Activated naive CD8-positive, alpha-beta T cell treated with anti-CD3 and anti-CD28 coated beads, Interleukin-2, amount 50 U/mL, for 16 hours (primary cell): Measurements from ENCODE around the gene MORN1.

Source experiments
- DNase-seq: peaks from one replicate; pipeline ENCODE4 v3.0.0-alpha.2; 2020; ENCODE audit warnings: low read depth, low spot score

MORN1 gene

DNA sequence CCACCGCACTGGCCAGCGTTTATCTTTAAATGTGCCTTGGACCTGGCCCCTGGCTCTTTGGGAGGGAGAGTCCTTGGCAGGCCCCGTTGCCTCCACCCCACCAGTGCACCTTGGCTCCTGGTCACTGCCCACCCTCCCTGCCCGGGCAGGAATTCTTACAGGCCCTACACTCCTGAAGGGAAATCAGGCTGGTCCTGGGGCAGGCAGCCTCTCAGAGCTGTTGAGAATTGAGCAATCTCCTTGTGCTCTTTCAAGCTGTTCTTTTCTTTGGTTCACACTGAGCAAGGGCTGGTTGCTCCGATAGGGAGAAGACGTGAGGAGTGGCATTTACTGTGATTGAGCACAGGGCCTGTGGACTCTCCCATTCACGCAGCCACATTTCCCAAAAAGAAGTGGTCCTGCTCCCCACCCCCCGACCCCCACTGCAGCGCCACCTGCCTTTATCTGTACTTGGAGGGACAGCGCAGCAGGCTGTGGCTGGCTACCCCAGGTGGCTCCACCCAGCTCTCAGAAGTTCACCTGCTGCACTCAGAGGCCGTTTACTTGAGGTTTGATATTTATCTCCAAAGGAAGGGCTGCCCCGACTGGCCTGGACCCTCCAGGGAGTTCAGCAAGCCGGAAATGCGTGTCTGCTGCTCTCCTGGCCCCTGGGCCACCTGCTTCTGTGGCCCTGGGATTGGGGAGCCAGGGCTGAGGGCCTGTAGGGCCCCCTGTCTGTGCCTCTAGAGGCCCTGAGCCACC, 115.4 kb downstream of the MORN1 start:
- no peak for DNase-seq

- DNase-seq, result no peak
These were observed 116.4 kb downstream of the MORN1 start for GRCh38 chr1:2274929-2275475.

DNA sequence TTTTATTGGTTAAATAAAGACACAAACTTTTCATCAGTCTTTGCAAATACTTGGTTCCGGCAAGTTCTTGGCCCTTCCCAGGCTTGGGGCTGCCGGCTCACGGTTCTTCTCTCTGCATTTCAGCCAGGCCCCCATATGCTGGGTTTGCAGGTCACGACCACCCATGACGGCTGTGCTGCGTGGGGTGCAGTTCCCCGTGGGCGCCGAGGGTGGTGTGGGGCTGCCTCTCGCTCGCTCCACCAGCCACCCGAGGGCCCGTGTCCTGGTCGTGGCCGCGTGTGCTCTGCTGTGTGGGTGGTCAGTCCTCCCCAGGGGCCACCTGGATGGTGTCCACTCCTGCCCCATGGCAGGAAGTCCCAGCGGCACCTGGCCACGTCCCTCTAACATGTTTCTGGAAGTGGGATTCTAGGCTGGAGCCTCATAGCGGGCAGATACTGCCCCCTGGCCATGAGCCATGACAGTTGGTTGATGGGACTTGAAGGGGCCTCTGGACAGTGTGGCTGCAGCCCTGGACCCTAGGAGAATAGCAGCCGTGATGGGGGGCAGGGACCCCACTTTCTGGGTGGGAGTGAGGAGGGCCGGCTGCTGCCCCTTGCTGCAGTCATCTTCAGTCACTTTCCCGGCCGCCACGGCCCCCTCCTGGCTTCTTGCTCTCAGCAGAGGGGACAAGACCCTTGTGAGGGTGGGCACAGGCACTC, 117.0 kb downstream of the MORN1 start:
- no peak for DNase-seq

- DNase-seq, result no peak
These were observed 117.8 kb downstream of the MORN1 start for GRCh38 chr1:2273401-2274090.

GRCh38 chr1:2272686-2273400, 118.5 kb downstream of the MORN1 start:
- no peak for DNase-seq

GRCh38 chr1:2271841-2272655, 119.3 kb downstream of the MORN1 start:
- no peak for DNase-seq
